Measurements from ENCODE around the gene AZU1. TPM values are rescaled to one million over a fixed set of nuclear protein-coding genes. Genes with fewer than 3 reads are reported as not detected.
A peak's percentile ranks its signal among the peaks of the same experiment; 100 is the strongest.

Gene AZU1
- total RNA-seq, 4 donors from 2014 or later = not detected

DNA sequence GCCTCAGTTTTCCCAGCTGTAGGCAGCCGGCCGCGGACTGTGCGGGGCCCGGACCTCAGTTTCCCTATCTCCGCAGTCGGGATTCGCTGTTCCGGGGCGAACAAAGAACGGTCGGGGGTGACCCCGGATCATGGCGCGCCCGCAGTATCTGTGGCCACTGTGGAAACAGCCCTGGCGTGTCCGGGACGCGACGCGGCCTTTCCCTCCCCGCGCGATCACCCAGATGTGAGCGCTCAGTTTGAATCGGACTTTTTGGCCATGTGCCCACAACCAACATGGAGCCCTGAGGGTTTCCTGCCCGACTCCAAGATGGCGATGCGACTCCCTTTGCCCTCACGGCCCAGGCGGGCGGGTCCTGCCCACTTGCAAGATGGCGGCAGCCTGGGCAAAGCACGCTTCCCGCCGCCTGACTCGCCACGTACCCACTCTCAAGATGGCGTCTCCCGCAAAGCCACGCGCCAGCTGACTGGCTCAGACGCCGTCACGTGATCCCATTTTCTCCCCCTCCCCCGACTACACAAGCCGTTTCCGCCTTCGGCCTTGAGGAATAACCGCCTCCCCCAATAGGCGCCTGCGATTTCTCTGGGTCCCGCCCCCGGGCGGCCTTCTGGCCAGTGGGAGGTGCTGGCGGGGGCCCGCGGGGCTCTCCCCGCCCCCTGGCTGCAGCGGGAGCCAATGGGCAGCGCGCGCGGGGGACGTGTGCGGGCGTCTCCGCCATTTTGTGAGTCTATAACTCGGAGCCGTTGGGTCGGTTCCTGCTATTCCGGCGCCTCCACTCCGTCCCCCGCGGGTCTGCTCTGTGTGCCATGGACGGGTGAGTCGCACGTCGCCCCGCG, 30.7 kb upstream of the AZU1 start, which contains the start of gene PTBP1:
Gene PTBP1, plus strand, starts transcription at position 761 of the 836 bp plus-strand sequence. Its CDS starts 46 bp downstream, at position 807.
- H3K4me1 ChIP-seq = peaks cover 48 to 65% (median 51%) of the 10 kb centered on the region in 3 donors
- TF ChIP-seq POLR2A (IDR thresholded peaks at IDR 0.05) (peak in 3 of 4 donors; percentile 19 to 89 (median 72)), CTCF (IDR thresholded peaks at IDR 0.05) (peak in 2 of 6 experiments; percentile 9 to 63)
- 1% methylated on average over 22 of the region's 83 CpGs; no CpG with 5 or more reads in 1 of the 2 donors for WGBS, 2 donors

GRCh38 chr19:797528-798414, 29.9 kb upstream of the AZU1 start:
- H3K4me1 ChIP-seq = peaks cover 55 to 65% (median 57%) of the 10 kb centered on the region in 3 donors

More for the DNA sequence above, 30.7 kb upstream of the AZU1 start, which contains the start of gene PTBP1:
- peak within 1 kb of the TSS; percentile 84 to 99 (median 96) for H3K4me3 ChIP-seq
- intact Hi-C loops (cut with DNase I) = no loop called here
- H3K27ac ChIP-seq = peak within 1 kb of the TSS; percentile 96 to 100 (median 100)
- H3K9me3 ChIP-seq = no peaks in the 10 kb centered on the region
- H3K36me3 ChIP-seq = peaks cover 0 to 27% (median 5%) of the 10 kb centered on the region in 3 donors
- H3K27me3 ChIP-seq = no peaks in the 10 kb centered on the region
- peak; percentile 100 for DNase-seq

DNA sequence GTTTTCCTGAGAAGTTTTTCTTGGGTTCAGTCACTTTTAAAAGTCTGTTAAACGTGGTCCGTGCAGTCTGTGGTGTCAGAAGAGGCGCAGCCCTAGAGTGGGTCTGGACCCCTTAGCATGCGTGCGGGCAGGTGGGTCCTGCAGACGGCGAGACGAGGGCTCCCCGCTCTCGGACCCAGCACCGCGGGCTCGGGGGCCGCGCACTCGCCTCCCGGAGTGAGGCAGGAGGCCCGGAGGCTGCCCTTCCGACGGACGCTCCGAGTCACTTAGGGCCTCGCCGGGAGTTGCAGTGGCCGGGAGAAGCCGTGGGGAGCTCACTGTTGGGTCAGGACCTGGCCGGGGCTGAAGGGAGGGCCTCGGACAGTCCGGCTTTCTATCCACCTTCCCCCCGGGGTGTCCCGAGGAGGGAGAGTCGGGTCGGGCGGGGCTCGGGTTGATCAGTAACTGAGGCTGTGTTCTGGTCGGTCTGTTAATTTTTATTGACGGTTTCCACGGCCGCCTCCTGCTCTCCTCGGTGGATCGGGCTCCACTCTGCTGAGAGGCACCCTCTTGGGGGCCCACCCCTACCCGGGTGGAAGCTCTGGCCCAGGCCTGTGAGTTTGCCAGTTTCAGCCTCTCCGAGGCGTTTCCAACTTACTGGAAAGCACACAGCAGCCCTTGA, 29.1 kb upstream of the AZU1 start:
- WGBS, 2 donors = 0% methylated on average over 1 to 20 of the region's 44 CpGs
- Histone ChIP-seq H3K4me1 (peaks cover 61 to 73% (median 64%) of the 10 kb centered on the region in 3 donors), H3K4me3 (peak overlapping the region; percentile 84 to 99 (median 96)), H3K27me3 (no peaks in the 10 kb centered on the region), H3K36me3 (peaks cover under 1 to 43% (median 5%) of the 10 kb centered on the region in 3 donors), H3K9me3 (no peaks in the 10 kb centered on the region), H3K27ac (peak overlapping the region; percentile 95 to 100 (median 100))
- intact Hi-C loops (cut with DNase I) = no loop called here
- no peak for TF ChIP-seq POLR2A (IDR thresholded peaks at IDR 0.05)
- TF ChIP-seq CTCF (IDR thresholded peaks at IDR 0.05) = no peak
- no peak for DNase-seq

More at GRCh38 chr19:797528-798414, 29.9 kb upstream of the AZU1 start:
- H3K27me3 ChIP-seq = no peaks in the 10 kb centered on the region
- 0% methylated on average over 14 of the region's 129 CpGs; no CpG with 5 or more reads in 1 of the 2 donors for WGBS, 2 donors
- TF ChIP-seq CTCF (IDR thresholded peaks at IDR 0.05) (peak in 3 of 6 experiments; percentile 2 to 59 (median 9)), POLR2A (IDR thresholded peaks at IDR 0.05) (peak in 1 of 4 donors; percentile 51)
- peaks cover 0 to 35% (median 5%) of the 10 kb centered on the region in 3 donors for H3K36me3 ChIP-seq
- DNase-seq = peak; percentile 56
- intact Hi-C loops (cut with DNase I) = no loop called here
- peak overlapping the region; percentile 84 to 99 (median 96) for H3K4me3 ChIP-seq
- peak overlapping the region; percentile 95 to 100 (median 100) for H3K27ac ChIP-seq
- no peaks in the 10 kb centered on the region for H3K9me3 ChIP-seq

- peak overlapping the region; percentile 95 to 100 (median 100) for H3K27ac ChIP-seq
- intact Hi-C loops (cut with DNase I) = no loop called here
- H3K4me3 ChIP-seq = peak overlapping the region; percentile 84 to 99 (median 96)
- no peaks in the 10 kb centered on the region for H3K9me3 ChIP-seq
- peaks cover 61 to 80% (median 64%) of the 10 kb centered on the region in 3 donors for H3K4me1 ChIP-seq
- peaks cover 8 to 50% (median 10%) of the 10 kb centered on the region in 3 donors for H3K36me3 ChIP-seq
- H3K27me3 ChIP-seq = no peaks in the 10 kb centered on the region
- TF ChIP-seq CTCF (IDR thresholded peaks at IDR 0.05) (no peak), POLR2A (IDR thresholded peaks at IDR 0.05) (no peak)
- DNase-seq = no peak
- WGBS, 2 donors = 7% methylated on average over 20 of the region's 28 CpGs; no CpG with 5 or more reads in 1 of the 2 donors
Observed at GRCh38 chr19:799076-799881, 28.4 kb upstream of the AZU1 start.
